CMK (cell line): ENCODE measurements around the gene ADAM17.

ENCODE experiments used
- DNase-seq: peaks from one replicate; pipeline ENCODE4 v3.0.0-alpha.2; 2010; ENCODE audit warnings: low read depth

The ADAM17 gene

GRCh38 chr2:9471206-9471605 lies 84.4 kb downstream of the ADAM17 start:
- no peak for DNase-seq

GRCh38 chr2:9467687-9468086 lies 87.9 kb downstream of the ADAM17 start:
- DNase-seq, result no peak

- DNase-seq, result no peak
These were observed 89.4 kb downstream of the ADAM17 start for GRCh38 chr2:9466147-9466683.

GRCh38 chr2:9465170-9465569 lies 90.5 kb downstream of the ADAM17 start:
- no peak for DNase-seq

DNA sequence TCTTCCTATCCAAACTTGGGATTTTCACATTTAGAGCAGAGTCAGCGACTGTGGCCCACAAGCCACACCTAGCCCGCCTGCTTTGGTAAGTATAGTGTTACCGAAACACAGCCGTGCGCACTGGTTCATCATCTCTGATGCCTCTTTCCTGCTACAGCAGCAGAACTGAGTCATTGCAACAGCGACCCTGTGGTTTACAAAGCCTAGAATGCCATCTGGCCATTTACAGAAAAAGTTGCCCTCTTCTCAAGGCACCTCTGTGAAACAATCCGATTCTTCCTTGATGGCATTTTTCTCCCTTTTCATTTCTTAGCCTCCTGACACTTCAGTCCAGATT lies 92.0 kb downstream of the ADAM17 start:
- no peak for DNase-seq

GRCh38 chr2:9462886-9463697 lies 92.5 kb downstream of the ADAM17 start:
- DNase-seq, result no peak

- DNase-seq, result no peak
These were observed 93.3 kb downstream of the ADAM17 start for GRCh38 chr2:9462313-9462712.

DNA sequence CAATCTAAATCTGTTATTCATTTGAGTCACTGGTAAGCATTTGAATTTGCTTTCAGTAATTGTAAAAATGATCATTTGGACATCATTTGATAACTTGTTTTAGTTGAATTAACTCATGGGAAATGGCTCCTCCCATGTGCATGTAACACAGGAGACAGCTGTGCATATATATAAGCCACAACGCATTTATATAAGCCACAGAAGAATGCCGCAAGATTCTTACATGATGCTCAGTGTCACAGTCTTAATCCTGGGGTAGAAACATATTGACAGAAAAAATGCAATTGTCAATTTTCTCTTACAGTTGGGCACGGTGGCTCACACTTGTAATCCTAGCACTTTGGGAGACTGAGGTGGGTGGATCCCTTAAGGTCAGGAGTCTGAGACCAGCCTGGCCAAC lies 94.6 kb downstream of the ADAM17 start:
- no peak for DNase-seq

DNA sequence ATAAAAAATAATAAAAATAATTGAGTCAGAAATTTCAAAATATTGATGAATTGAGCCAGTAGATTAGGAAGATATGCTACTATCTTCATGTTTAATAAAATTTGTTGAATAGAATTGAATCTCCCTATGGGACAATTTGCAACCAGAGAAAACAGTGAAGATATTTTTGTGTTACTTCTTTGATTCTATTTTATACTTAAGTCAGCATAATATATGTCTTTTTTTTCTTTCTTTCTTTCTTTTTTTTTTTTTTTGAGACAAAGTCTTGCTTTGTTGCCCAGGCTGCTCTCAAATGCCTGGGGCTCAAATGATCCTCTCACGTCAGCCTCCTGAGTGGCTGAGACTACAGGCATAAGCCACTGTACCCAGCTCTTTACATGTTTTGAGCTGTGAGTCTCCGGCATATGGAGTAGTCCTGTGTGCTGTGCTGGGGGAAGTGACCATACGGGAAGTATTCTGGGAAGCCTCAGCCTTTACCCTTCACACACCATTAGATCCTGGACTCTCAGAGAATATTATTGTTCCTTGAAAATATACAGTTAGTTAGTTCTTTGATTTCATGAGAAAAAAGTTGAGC lies 95.1 kb downstream of the ADAM17 start:
- DNase-seq, result no peak

DNA sequence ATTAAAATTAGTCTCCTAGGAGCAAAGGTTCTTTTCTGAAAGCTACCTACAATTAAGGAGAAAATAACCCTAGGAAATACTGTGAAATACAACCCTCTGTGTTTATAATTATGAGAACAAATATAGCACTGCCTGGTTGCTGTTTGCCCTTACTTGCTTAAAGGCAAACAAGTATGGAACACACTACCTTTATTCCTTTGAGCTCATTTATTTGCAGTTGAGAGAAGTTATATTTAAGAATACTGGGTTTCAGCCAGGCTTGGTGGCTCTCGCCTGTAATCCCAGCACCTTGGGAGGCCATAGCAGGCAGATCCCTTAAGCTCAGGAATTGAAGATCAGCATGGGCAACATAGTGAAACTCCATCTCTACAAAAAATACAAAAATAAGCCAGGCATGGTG lies 104.4 kb downstream of the ADAM17 start:
- no peak for DNase-seq

GRCh38 chr2:9445089-9445488 lies 110.5 kb downstream of the ADAM17 start:
- DNase-seq, result no peak

DNA sequence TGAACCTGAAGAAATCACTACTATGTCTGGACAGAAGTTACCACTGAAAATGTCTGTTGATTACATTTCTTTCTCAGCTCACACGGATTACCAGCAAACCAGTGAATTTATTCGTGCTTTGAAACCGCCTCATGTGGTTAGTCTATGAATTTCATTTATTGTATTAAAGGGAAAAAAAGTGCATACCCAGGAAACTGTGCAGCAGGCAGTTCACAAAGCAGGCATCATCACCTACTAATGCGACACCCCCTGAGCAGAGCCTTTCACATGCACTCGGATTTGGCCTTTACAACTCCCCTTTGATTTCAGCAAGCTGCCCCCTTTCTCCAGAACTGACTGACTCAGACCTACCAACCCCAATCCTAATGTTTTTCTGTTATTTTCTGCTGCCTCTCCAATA lies 112.1 kb downstream of the ADAM17 start:
- DNase-seq, result no peak

DNA sequence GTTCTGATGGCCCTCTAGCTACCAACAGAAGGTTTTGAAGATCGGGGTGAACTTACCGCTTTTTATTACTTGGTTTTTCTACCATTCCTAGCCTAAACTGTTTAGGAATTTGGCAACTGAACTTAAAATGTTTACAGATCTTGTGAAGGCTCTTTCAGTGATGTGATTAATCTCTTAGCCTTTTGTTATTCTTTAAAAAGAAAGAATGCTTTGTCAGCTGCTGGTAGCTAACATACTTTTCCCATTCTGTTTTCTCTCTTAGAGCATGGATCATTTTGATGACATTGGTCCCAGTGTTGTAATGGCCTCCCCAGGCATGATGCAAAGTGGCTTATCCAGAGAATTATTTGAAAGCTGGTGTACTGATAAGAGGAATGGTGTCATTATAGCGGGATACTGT lies 114.1 kb downstream of the ADAM17 start:
- DNase-seq, result no peak

GRCh38 chr2:9440058-9440727 lies 115.4 kb downstream of the ADAM17 start:
- no peak for DNase-seq

DNA sequence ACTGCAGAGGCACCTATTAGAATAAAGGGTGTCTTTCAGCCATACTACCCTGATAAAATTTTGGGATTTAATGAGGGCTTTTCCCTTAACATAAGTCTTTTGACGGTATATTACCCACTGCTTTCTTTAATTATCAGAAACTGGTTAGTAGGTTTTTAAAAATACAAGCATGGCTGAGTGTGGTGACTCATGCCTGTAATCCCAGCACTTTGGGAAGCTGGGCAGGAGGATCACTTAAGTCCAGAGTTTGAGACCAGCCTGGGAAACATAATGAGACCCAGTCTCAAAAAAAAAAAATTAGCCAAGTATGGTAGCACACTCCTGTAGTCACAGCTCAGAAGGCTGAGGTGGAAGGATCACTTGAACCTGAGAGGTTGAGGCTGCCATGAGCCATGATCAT lies 116.1 kb downstream of the ADAM17 start:
- DNase-seq, result no peak
